Measurements from ENCODE around the gene STXBP6. TPM values are rescaled to one million over a fixed set of nuclear protein-coding genes. Genes with fewer than 3 reads are reported as not detected.

STXBP6 gene
- total RNA-seq, 1 experiment from 2014 or later: 5.3 TPM

DNA sequence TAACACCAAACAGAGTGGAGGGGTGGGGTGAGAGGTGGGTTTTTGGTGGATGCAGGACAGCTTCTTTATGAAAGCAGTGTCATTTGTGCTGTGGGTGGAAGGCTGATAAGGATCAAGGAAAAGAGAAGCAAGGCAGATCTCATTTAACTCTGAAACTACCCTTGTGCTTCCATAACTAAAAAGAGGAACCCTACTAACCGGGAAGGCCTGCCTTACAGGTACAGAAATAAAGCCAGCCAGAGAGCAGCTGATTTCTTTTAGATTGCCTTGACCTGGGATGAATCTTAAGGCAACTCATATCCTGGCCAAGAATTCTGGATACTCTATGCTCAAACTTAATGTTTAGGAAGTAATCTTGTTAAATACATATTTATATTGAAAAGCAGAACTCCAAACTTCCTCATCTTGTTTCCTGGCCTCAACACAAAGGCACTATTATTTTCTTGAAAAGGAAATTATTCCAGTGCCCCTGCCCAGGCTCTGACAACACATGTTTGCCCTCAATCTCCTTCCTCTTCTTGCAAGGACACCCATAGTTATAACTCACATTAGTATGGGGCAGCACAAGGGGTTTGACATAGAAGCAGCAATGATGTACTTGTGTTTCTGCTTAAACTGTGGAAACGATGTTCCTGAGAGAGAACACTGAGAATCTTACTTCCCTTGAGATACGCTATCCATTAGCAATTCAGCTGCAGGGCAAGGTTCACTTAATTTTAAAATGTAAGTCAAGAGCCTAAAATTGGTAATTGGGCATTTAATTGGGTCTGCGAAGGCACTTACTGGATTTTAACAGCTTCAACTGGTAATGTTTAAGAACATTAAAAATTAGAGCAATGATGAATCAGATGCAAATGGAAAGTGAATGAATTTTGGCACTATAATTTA, 173.7 kb downstream of the STXBP6 start:
- intact Hi-C loops (cut with micrococcal nuclease; ENCODE audit: unreplicated experiment): no loop called here
- Histone ChIP-seq H3K27ac (ENCODE audit: low read depth, low read length, poor library complexity, severe bottlenecking) (no peak overlapping the region), H3K9me3 (ENCODE audit: low read depth, low read length, poor library complexity, severe bottlenecking) (no peaks in the 10 kb centered on the region), H3K4me1 (ENCODE audit: insufficient read depth, low read length, poor library complexity, severe bottlenecking) (no peaks in the 10 kb centered on the region), H3K36me3 (ENCODE audit: insufficient read depth, low read length, poor library complexity, severe bottlenecking) (no peaks in the 10 kb centered on the region), H3K4me3 (ENCODE audit: low read depth, low read length, poor library complexity, severe bottlenecking) (no peak overlapping the region), H3K27me3 (replicated peaks; ENCODE audit: insufficient read depth, low read depth, low read length, poor library complexity) (no peaks in the 10 kb centered on the region)
- DNase-seq (ENCODE audit: low spot score): peak; percentile 4
- no TSS peak for BruUV-seq (replicated peaks)
- TF ChIP-seq CTCF (conservative IDR thresholded peaks at IDR 0.05; ENCODE audit: low read depth, low read length): no peak
- TF ChIP-seq EZH2 (IDR thresholded peaks at IDR 0.05; ENCODE audit: borderline replicate concordance, low read depth, low read length, poor library complexity, severe bottlenecking): no peak
- ChIA-PET POLR2A (ENCODE audit: low non-redundant PET) (no interaction called here), CTCF (no interaction called here)

DNA sequence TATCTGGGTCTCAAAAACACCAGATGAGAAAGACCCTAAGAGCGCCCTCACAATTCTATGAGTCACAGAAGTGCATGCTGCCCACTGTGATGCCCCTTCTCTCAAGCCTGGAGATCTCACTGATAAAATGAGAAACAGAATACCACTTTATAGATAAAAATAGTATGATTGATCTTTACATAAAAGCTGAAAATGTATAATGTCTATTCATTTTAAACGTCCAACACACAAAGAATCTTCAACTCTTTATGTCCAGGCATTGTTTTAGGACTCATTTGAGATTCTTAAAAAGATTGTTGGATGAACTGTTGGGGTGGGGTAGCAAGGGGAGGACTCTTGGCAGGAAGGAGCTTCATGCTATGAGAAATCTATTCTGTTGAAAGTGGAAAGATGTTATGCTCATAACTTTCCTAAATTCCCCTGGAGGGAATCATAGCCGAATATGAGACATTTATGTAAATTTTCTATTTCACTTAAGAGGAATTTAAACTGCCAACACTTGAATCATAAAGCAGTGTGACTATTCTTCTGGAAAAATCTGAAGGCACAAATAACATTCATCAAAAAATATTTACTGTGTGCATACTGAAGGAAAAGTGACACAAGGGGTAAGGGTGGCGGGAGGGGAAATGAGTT, 174.6 kb downstream of the STXBP6 start:
- POLR2A ChIA-PET (ENCODE audit: low non-redundant PET): no interaction called here
- no peak overlapping the region for H3K27ac ChIP-seq (ENCODE audit: low read depth, low read length, poor library complexity, severe bottlenecking)
- no peaks in the 10 kb centered on the region for H3K9me3 ChIP-seq (ENCODE audit: low read depth, low read length, poor library complexity, severe bottlenecking)
- H3K4me1 ChIP-seq (ENCODE audit: insufficient read depth, low read length, poor library complexity, severe bottlenecking): no peaks in the 10 kb centered on the region
- TF ChIP-seq EZH2 (IDR thresholded peaks at IDR 0.05; ENCODE audit: borderline replicate concordance, low read depth, low read length, poor library complexity, severe bottlenecking) (no peak), CTCF (conservative IDR thresholded peaks at IDR 0.05; ENCODE audit: low read depth, low read length) (no peak)
- no peaks in the 10 kb centered on the region for H3K27me3 ChIP-seq (replicated peaks; ENCODE audit: insufficient read depth, low read depth, low read length, poor library complexity)
- no peak for DNase-seq (ENCODE audit: low spot score)
- no peak overlapping the region for H3K4me3 ChIP-seq (ENCODE audit: low read depth, low read length, poor library complexity, severe bottlenecking)
- H3K36me3 ChIP-seq (ENCODE audit: insufficient read depth, low read length, poor library complexity, severe bottlenecking): no peaks in the 10 kb centered on the region
- no TSS peak for BruUV-seq (replicated peaks)
- CTCF ChIA-PET: no interaction called here
- intact Hi-C loops (cut with micrococcal nuclease; ENCODE audit: unreplicated experiment): no loop called here

DNA sequence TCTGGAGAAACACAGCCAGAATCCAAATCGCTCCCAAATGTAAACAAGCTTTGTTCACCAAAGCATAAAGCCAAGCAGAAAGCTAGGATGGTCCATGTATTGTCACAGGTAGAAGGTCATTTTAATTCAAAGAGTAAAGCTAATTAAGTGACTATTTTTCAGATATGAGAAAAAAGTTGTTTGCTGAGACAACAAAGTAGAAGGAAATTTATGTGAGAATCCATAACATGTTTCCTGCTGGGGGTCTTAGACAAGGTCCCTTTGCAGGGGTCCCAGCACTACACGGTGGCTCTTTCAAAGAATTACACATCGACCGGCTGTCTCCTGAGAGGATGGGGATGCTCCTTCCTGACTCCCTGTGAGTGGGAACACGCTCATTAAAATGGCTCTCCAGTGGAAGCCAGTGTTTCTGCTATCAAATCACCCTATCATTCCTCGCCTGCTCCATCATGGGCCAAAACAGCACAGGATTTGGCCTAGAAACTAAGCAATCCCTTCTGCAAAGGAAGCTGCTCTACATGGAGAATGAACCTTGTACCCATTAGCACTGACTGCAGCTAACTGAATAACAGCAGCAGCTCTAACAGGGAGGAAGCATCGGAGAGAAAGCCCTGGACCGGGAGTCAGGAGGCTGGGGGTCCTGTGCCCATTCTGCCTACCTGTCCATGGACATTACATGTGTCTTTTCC, 175.3 kb downstream of the STXBP6 start:
- H3K27me3 ChIP-seq (replicated peaks; ENCODE audit: insufficient read depth, low read depth, low read length, poor library complexity): no peaks in the 10 kb centered on the region
- intact Hi-C loops (cut with micrococcal nuclease; ENCODE audit: unreplicated experiment): no loop called here
- no peaks in the 10 kb centered on the region for H3K36me3 ChIP-seq (ENCODE audit: insufficient read depth, low read length, poor library complexity, severe bottlenecking)
- CTCF ChIA-PET: no interaction called here
- no TSS peak for BruUV-seq (replicated peaks)
- TF ChIP-seq EZH2 (IDR thresholded peaks at IDR 0.05; ENCODE audit: borderline replicate concordance, low read depth, low read length, poor library complexity, severe bottlenecking) (no peak), CTCF (conservative IDR thresholded peaks at IDR 0.05; ENCODE audit: low read depth, low read length) (no peak)
- no peak overlapping the region for H3K27ac ChIP-seq (ENCODE audit: low read depth, low read length, poor library complexity, severe bottlenecking)
- no peak overlapping the region for H3K4me3 ChIP-seq (ENCODE audit: low read depth, low read length, poor library complexity, severe bottlenecking)
- no peaks in the 10 kb centered on the region for H3K9me3 ChIP-seq (ENCODE audit: low read depth, low read length, poor library complexity, severe bottlenecking)
- no peak for DNase-seq (ENCODE audit: low spot score)
- POLR2A ChIA-PET (ENCODE audit: low non-redundant PET): no interaction called here
- H3K4me1 ChIP-seq (ENCODE audit: insufficient read depth, low read length, poor library complexity, severe bottlenecking): no peaks in the 10 kb centered on the region
